ENCODE measurements around the gene PFDN2.

The PFDN2 gene, protein sequence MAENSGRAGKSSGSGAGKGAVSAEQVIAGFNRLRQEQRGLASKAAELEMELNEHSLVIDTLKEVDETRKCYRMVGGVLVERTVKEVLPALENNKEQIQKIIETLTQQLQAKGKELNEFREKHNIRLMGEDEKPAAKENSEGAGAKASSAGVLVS

DNA sequence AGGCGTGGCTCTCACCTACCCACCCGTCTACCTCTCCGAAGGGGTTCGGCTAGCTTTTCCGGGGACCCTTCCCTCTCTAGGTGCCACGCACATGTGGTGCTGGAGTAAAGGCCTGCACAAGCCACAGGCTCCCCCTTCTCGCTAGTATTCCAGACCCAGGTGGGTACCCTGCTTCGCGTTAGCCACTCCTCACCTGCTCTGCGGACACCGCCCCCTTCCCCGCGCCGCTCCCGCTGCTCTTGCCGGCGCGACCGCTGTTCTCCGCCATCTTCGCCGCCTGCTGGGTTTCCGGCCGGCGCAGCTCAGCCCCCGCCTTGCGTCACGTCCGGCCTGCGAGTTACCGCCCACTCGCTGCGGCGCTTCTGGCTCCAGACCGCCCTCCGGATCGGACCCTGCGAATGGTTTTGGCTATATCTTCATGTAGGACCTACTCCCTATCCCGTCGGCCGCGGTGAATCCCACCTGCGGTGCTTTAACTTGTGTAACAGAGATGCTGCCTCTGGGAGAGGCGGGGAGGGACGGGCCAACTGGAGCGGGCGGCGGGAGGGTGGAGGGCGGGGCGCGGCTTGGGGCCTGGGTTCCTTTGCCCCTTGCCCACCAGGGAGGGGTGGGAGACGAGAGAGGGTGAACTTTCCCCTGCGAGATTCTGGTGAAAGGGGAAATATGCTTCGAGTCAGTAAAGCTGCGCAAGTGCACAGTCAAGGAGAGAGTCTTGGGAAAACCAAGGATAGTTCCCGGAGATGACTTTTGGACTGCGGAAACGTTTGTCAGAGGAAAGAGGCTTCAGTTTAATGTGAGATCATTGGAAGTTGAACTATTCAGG is at the start of gene PFDN2, which contains the start of gene NIT1:
Gene PFDN2 (minus strand): TSS at position 279 of the 823 bp plus-strand sequence. CDS start 11 bp downstream, at position 268.
Gene NIT1 (plus strand): TSS at position 347 of the 823 bp plus-strand sequence. CDS start 72 bp downstream, at position 419.
- DNase-seq (ENCODE audit: low spot score), result peak; percentile 92

- no peak for DNase-seq (ENCODE audit: low spot score)
These were observed 49.1 kb upstream of the PFDN2 start for GRCh38 chr1:161166669-161167548.

GRCh38 chr1:161165742-161166668 is 48.2 kb upstream of the PFDN2 start, which contains the start of gene PPOX:
TSS of gene PPOX (plus strand) at chr1:161166426. CDS start at chr1:161166848, 422 bp downstream.
- DNase-seq (ENCODE audit: low spot score), result peak; percentile 97

DNA sequence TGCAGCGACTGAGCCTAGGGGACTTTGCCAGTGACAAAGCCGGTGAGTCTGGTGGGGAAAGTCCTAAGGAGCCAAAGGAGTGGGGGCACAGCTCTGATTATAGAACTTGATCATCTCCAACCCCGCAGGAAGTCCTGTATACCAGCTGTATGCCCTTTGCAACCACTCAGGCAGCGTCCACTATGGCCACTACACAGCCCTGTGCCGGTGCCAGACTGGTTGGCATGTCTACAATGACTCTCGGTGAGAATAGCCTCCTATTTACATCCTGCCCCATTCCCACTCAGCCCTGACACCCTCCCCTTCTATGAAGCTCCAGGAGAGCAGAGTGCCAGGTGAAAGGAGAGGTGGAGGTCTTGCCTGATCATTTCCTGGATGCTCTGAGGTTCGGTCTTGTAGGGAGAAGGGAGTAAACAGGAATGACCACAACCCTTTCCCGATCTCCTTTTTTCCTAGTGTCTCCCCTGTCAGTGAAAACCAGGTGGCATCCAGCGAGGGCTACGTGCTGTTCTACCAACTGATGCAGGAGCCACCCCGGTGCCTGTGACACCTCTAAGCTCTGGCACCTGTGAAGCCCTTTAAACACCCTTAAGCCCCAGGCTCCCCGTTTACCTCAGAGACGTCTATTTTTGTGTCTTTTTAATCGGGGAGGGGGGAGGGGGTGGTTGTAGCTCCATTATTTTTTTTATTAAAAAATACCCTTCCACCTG is 47.2 kb upstream of the PFDN2 start:
- no peak for DNase-seq (ENCODE audit: low spot score)

DNA sequence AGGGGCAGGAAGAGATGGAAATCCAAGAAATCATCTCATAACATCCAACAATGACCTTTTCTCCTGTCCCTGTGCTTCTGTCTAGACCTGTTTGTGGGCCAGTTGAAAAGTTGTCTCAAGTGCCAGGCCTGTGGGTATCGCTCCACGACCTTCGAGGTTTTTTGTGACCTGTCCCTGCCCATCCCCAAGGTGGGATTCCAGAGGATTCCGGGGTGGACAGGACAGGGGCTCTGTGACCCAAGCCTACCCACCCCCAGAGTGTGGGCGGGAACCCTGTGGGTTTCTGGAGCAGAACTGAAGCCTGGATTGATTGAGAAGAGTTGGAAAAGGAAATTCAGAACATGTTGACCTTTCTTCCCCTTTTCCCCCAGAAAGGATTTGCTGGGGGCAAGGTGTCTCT is 46.0 kb upstream of the PFDN2 start:
- DNase-seq (ENCODE audit: low spot score), result no peak

DNA sequence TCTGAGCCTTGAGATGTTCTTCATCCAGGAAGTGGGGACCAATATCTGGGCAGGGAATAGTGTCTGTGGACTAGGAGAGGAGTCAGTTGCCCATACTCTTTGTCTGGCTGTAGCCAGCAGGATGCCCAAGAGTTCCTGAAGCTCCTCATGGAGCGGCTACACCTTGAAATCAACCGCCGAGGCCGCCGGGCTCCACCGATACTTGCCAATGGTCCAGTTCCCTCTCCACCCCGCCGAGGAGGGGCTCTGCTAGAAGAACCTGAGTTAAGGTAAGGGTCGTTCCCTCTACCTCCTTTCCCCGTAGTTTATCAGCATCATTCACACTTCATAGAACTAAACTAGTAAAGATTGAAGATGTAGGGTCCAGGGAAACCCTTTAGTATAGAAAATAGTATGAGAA is 45.0 kb upstream of the PFDN2 start:
- DNase-seq (ENCODE audit: low spot score), result no peak

DNA sequence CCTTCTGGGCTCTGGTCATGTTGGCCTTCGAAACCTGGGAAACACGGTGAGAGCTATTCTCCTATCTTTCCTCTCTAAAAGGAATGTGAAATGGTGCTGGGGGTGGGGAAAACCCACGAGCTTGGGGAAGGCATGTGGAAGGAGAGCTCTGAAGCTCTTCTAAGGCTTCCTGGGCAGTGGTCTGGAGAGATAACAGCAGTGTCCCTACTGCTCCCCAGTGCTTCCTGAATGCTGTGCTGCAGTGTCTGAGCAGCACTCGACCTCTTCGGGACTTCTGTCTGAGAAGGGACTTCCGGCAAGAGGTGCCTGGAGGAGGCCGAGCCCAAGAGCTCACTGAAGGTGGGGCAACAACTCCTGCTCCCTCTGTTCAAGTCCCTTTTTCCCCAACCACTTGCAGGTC is 44.2 kb upstream of the PFDN2 start:
- DNase-seq (ENCODE audit: low spot score), result no peak

GRCh38 chr1:161161652-161162051 is 43.8 kb upstream of the PFDN2 start:
- DNase-seq (ENCODE audit: low spot score), result no peak

- DNase-seq (ENCODE audit: low spot score), result no peak
These were observed 42.9 kb upstream of the PFDN2 start for GRCh38 chr1:161160671-161161145.

GRCh38 chr1:161159913-161160243 is 42.0 kb upstream of the PFDN2 start:
- no peak for DNase-seq (ENCODE audit: low spot score)

- DNase-seq (ENCODE audit: low spot score), result peak; percentile 98
These were observed 41.5 kb upstream of the PFDN2 start, which contains the start of gene USP21 for GRCh38 chr1:161159087-161159912. TSS of gene USP21 (plus strand) at chr1:161159500. CDS start at chr1:161160641, 1,141 bp downstream.

DNA sequence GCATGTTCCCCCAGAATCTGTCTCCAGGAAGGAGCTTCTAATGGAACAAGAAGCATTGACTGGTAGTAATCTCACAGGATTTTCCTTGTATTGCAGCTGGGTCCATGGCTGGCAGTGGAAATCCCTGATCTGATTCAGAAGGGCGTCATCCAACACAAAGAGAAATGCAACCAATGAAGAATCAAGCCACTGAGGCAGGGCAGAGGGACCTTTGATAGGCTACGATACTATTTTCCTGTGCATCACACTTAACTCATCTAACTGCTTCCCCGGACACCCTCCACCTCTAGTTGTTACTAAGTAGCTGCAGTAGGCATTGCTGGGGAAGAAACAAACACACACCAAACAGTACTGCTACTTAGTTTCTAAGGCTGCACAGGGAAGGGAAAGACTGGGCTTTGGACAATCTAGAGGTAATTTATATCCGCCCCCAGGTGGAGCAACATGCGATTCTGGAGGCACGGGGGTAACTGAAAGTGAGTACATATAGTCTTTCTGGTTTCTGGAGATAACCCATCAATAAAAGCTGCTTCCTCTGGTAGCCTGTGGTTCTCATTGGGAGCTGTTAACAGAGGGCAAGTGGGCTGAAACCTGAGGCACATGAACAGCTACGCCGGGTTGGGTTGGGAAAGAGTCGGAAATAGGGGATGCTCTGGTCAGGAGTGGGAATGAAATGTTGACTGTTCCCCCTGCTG is 40.6 kb upstream of the PFDN2 start:
- no peak for DNase-seq (ENCODE audit: low spot score)

- DNase-seq (ENCODE audit: low spot score), result no peak
These were observed 40.0 kb upstream of the PFDN2 start for GRCh38 chr1:161157867-161158266.

GRCh38 chr1:161153682-161154337 is 36.0 kb upstream of the PFDN2 start, which contains the start of gene UFC1:
TSS of gene UFC1 (plus strand) at chr1:161153978. CDS start at chr1:161153998, 20 bp downstream.
- DNase-seq (ENCODE audit: low spot score), result peak; percentile 90

- no peak for DNase-seq (ENCODE audit: low spot score)
These were observed 35.3 kb upstream of the PFDN2 start for GRCh38 chr1:161153176-161153575.

GRCh38 chr1:161145832-161146231 is 28.0 kb upstream of the PFDN2 start:
- DNase-seq (ENCODE audit: low spot score), result no peak

DNA sequence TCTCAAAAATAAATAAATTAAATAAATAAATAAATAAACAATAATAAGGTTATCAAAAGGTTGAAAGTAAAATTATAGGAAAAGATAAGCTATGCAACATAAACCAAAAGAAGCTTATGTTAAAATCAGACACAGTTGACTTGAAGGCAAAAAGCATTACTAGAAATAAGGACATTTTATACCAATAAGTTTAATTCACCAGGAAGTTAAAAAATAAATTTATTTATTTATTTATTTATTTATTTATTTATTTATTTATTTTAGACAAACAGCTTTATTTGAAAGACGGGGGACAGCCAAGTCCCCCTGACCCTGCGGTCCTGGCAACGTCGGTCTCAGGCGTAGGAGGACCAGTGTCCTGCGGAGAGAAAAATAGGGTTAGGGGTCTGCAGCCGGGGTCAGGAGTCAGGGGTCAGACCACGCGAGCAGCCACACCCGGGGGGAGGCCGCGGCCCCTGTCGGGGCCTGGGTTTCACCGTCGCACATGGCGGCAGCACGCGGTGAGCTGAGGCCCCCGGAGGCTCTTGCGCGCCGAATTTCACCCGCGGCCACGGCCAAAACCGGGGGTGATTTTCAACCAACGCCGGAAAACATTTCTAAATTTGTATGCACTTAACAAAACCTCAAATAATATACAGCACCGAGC is 23.0 kb upstream of the PFDN2 start:
- no peak for DNase-seq (ENCODE audit: low spot score)

GRCh38 chr1:161139766-161140165 is 21.9 kb upstream of the PFDN2 start:
- peak; percentile 44 for DNase-seq (ENCODE audit: low spot score)

Measured in hepatic stellate cell (primary cell).